ENCODE results near the gene ADCY2.

DNA sequence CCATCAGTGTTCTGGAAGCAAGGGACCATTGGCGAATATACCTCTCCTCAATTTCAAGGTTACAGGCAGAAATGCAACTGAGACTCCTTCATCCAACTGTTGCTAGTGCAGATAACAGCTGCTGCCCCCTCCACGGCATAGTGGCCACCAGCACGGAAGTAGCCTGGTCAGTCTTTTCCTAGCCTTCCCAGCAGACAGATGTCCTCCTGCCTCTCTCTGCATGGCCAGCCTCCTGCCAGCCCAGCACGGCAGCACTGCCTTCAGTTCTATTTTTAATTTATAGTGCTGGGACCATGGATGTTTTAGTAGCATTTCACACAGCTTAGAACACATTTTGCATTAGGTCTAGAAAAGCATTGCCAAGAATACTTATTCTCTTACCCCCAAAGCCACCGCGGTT, 266.4 kb downstream of the ADCY2 start:
- TF ChIP-seq CTCF (conservative IDR thresholded peaks at IDR 0.05; ENCODE audit: low read depth, low read length) (no peak), EZH2 (IDR thresholded peaks at IDR 0.05; ENCODE audit: borderline replicate concordance, low read depth, low read length, poor library complexity, severe bottlenecking) (no peak)
